GM21717 (cell line): Measurements from ENCODE around the gene CMSS1.
"Not testable (repeated sequence)": the region's sequence is repeated elsewhere in the genome, so short reads cannot be mapped to it uniquely, and the experiment has no call there.

ENCODE experiments used
- ATAC-seq: cut with Tn5 transposase; IDR thresholded peaks from one replicate; pipeline ENCODE4 v1.9.1; 2021; ENCODE audit warnings: mild to moderate bottlenecking, moderate library complexity; ENCODE audit not compliant: unreplicated experiment

Gene CMSS1

GRCh38 chr3:99817047-99817436 is 620 bp upstream of the CMSS1 start:
- peak; percentile 3 for ATAC-seq

GRCh38 chr3:99818818-99819217 is 1.2 kb downstream of the CMSS1 start:
- ATAC-seq: no peak

DNA sequence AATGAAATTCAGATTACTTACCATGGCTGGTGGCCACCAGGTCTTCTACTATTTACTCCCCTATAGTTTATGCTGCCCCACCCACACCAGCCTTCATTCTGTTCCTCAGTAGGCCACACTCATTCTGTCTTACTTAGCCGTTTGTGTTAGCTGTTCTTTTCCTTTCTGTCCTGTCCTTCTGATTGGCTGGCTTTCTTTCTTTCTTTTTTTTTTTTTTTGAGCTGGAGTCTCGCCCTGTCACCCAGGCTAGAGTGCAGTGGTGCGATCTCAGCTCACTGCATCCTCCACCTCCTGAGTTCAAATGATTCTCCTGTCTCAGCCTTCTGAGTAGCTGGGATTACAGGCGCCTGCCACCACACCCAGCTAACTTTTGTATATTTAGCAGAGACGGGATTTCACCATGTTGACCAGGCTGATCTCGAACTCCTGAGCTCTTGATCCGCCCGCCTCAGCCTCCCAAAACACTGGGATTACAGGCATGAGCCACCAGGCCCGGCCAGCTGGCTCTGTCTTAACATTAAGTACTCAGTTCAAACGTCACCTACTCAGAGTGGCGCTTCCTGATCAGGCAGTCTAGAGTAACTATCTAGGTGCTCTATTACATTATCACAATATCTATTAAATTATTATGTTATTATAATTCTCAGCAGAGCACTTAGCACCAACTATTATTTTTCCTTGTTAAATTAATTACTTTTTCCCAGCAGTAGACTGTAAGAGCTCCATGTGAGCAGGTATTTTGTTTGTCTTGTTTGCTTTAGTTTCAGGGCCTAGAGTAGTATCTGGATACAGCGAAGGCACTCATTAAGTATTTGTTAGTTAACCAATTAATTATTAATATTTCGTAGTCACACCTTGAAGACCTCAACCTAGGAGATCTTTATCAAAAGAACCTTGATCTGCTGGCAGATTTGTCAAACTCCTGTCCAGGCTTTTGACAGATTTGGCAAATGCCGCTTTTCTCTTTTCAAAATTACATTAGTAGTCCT is 6.4 kb downstream of the CMSS1 start:
- ATAC-seq: no peak

GRCh38 chr3:99825004-99825640 is 7.5 kb downstream of the CMSS1 start:
- ATAC-seq: no peak

DNA sequence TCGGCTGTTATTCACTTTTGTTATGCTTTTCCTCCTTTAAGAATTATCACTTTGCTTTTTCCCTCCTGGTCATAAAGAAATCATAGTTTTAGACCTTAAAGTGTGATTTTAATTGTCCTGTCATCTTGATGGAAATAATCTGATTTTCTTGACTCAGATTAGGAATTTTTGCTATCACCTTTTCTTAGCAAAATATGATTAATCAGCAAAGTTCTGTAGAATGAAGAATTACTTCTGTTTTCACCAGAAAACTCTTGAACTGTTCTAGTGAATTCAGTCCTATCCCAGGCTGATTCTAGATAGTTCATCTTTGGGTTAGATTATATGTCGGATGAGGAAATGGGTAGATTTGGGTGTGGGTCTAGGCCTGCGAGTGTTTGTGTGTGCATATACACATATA is 12.2 kb downstream of the CMSS1 start:
- no peak for ATAC-seq

GRCh38 chr3:99833617-99834205 is 16.0 kb downstream of the CMSS1 start:
- no peak for ATAC-seq

- ATAC-seq: no peak
Measured at GRCh38 chr3:99834211-99834957, 16.7 kb downstream of the CMSS1 start.

DNA sequence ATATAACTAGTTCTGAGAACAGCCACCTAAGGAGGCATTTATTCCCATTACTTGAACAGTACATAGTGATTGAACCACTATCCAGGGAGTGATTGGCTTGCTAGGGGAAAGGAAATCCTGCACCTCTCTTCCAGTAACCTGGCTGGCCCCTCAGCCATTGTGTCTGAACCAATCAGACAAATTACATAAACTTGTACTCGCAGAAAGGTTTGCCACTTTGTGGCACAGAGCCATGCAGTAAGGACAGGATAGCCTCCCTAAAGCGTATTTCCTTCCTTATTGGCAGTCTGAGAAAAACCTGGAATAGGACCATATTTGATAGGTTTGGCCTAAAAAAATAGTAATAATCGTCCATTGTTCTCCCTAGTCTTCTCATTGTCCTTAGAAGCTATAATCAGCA is 19.0 kb downstream of the CMSS1 start:
- ATAC-seq: no peak

GRCh38 chr3:99837715-99838114 is 20.1 kb downstream of the CMSS1 start:
- no peak for ATAC-seq

DNA sequence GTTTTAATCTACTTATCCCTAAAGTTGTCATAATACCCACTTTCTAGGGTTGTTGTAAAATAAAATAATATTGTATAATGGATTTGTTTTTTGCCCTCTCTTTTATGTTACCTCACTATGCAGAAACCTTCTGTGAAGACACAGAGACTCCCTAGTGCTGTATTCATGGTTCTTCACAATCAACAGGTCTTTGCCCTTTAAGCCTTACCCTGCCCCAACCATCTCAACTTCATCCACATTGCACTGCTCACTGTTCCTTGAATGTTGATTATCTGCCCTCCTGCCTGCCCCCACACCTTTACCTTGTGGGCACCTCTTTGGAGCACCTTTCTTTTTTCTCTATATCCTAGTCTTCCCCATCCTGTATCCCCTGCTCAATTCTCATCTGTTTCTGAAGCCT is 21.1 kb downstream of the CMSS1 start:
- ATAC-seq: no peak

GRCh38 chr3:99839613-99840012 is 22.0 kb downstream of the CMSS1 start:
- ATAC-seq: no peak

DNA sequence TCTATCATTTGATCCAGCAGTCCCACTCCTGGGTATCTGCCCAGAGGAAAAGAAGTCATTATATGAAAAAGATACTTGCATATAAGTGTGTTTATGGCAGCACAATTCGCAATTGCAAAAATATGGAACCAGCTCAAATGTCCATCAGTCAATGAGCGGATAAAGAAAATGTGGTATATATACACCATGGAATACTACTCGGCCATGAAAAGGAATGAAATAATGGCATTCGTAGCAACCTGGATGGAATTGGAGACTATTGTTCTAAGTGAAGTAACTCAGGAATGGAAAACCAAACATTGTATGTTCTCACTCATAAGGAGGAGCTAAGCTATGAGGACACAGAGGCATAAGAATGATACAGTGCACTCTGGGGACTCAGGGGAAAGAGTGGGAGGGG is 24.3 kb downstream of the CMSS1 start:
- not testable (repeated sequence) for ATAC-seq

GRCh38 chr3:99842826-99843589 is 25.3 kb downstream of the CMSS1 start:
- ATAC-seq: no peak

DNA sequence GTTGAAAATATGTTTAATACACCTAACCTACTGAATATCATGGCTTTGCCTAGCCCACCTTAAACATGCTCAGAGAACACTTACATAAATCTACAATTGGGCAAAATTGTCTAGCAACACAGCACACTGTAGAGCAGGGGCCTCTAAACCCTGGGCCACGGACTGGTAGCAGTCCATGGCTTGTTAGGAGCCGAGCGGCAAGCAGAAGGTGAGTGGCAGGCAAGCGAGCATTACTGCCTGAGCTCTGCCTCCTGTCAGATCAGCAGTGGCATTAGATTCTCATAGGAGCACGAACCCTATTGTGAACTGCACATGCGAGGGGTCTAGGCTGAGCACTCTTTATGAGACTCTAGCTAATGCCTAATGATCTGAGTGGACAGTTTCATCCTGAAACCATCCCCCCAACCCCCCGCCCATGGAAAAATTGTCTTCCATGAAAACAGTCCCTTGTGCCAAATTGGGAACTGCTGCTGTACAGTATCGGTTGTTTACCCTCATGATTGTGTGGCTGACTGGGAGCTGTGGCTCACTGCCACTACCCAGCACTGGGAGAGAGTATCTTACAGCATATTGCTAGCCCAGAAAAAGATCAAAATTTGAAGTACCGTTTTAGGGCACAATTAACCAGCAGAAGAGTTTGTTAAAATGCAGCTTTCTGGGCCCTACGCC is 26.1 kb downstream of the CMSS1 start:
- ATAC-seq: no peak

- no peak for ATAC-seq
Measured at GRCh38 chr3:99845331-99845730, 27.7 kb downstream of the CMSS1 start.

GRCh38 chr3:99845999-99846398 is 28.3 kb downstream of the CMSS1 start:
- ATAC-seq: no peak

- no peak for ATAC-seq
Measured at GRCh38 chr3:99846477-99847160, 29.0 kb downstream of the CMSS1 start.

DNA sequence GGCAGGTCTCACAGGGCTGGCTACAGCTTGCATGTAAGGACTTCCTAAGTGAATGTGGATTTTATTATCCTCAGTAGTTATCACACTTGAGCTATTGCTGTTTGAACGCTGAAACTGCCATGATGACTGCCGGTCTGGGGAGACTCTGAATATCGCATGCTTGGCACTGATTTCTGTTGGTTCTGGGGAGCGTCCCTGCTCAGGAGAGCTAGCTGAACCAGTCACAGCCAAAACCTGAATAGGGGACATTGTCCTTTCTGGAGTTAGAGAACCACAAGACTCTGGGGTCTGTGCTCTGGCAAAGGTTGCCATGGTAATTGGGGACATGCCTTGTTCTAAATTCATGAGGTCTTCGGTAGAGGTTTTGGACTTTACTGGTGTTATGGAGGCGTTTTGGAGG is 30.8 kb downstream of the CMSS1 start:
- ATAC-seq: no peak

GRCh38 chr3:99850608-99851007 is 32.9 kb downstream of the CMSS1 start:
- ATAC-seq: no peak
